IPS DF 6.9 (cell line): ENCODE measurements around the gene SPEG.

Source experiments
- DNase-seq: peaks from one replicate; pipeline ENCODE4 v3.0.0-alpha.2; 2013; ENCODE audit warnings: low read depth, low spot score
- H3K27ac ChIP-seq: one replicate; pipeline ENCODE4 v1.5.1; 2013; ENCODE audit warnings: low read length, control low read depth
- H3K27me3 ChIP-seq: 2 replicates; pipeline ENCODE4 v1.6.1; 2013; ENCODE audit warnings: mild to moderate bottlenecking, low read length; ENCODE audit not compliant: control insufficient read depth, insufficient read depth
- H3K36me3 ChIP-seq: 2 replicates; pipeline ENCODE4 v1.6.1; 2013; ENCODE audit warnings: low read length; ENCODE audit not compliant: control insufficient read depth, insufficient read depth
- H3K4me1 ChIP-seq: 2 replicates; pipeline ENCODE4 v1.6.1; 2013; ENCODE audit warnings: low read length; ENCODE audit not compliant: control insufficient read depth, insufficient read depth
- H3K4me3 ChIP-seq: 2 replicates; pipeline ENCODE4 v1.5.1; 2013; ENCODE audit warnings: mild to moderate bottlenecking, low read length
- H3K9me3 ChIP-seq: 2 replicates; pipeline ENCODE4 v1.6.1; 2013; ENCODE audit warnings: low read length, inconsistent platforms; ENCODE audit not compliant: control insufficient read depth, insufficient read depth
- WGBS: extraction: QIAGEN DNeasy Blood & Tissue Kit; methylation state at CpG from one replicate; pipeline ENCODE4 v1.1.7; 2013; ENCODE audit warnings: mixed read lengths, missing lambda C conversion rate; ENCODE audit not compliant: insufficient read length, insufficient coverage; 5-methylcytosine and 5-hydroxymethylcytosine counted together

SPEG gene

DNA sequence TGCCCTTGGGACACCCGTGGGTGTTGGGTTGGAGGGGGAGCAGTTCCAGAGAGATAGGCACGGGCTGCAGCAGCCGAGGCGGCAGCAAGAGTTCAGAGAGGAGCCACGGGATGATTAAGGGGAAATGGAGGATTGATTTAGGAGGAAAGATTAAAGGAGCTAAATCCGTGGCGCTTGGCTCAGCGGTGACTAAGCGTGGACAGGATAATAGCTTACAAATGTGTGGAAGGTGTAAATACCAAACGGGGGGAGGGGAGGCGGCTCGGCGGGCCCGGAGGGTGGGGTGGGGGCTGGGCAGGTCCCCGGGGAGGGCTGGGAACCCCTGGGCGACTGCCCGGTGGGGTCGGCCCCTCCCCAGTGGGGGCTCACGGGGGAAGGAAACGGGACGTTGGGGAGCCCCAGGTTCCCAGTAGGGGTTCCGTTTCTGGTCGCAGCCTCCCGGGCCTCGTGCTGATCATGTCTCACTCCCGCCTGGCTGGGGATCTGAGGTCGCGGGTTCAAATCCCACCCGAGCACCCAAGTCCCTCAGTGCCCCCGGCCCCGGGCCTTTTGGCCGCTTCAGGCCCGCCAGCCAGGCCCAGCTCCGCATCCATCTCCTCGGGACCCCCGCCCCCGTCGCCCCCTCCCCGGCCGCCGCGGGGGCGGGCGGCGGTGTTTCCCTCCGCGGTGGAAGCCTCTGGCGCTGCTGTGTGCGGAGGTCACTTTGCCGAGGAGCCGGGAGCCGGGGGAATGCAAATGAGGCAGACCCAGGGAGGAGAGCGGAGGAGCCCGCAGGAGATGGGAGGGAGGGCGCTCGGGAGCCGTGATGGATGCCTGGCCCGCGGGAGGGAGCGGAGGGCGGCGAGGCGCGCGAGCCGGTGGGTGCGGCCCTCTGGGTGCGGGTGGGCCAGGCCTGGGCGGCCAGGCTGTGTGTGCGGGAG, 87.7 kb downstream of the SPEG start:
- H3K36me3 ChIP-seq: no peaks in the 10 kb centered on the region
- DNase-seq: no peak
- no peaks in the 10 kb centered on the region for H3K9me3 ChIP-seq
- WGBS: no CpG with 5 or more reads among the region's 70 CpGs
- H3K4me1 ChIP-seq: peaks cover 8% of the 10 kb centered on the region
- H3K27me3 ChIP-seq: no peaks in the 10 kb centered on the region; the same call in 1 of the 2 replicates
- no peak overlapping the region for H3K27ac ChIP-seq
- peak overlapping the region; percentile 55; the same call in 1 of the 2 replicates for H3K4me3 ChIP-seq

GRCh38 chr2:219523031-219523671, 88.5 kb downstream of the SPEG start:
- no peak for DNase-seq
- H3K4me3 ChIP-seq: peak overlapping the region; percentile 55; the same call in 1 of the 2 replicates

DNA sequence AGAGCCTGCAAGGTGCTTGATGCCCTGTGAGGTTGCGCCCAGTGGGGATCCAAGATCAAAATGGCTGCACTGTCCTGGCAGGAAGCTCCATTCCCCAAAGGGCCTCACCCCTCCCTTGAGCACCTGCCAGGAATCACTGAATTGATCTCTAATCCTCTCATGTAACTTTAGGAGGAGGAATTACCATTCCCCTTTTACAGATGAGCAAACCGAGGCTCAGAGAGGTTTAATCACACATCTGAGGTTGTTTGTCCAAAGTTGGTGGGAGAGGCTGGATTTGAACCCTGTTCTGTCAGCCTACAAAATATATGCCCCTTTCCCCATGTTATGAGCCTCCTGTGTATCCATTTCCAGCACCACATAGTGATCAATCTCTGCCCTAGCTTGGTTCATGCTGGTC, 90.2 kb downstream of the SPEG start:
- H3K27ac ChIP-seq: no peak overlapping the region
- no peak overlapping the region for H3K4me3 ChIP-seq
- H3K4me1 ChIP-seq: peaks cover 11% of the 10 kb centered on the region
- no CpG with 5 or more reads among the region's 2 CpGs for WGBS
- H3K27me3 ChIP-seq: peaks cover 3% of the 10 kb centered on the region; the same call in 1 of the 2 replicates
- no peak for DNase-seq
- H3K9me3 ChIP-seq: no peaks in the 10 kb centered on the region
- no peaks in the 10 kb centered on the region for H3K36me3 ChIP-seq

More at GRCh38 chr2:219523031-219523671, 88.5 kb downstream of the SPEG start:
- H3K36me3 ChIP-seq: no peaks in the 10 kb centered on the region
- H3K9me3 ChIP-seq: no peaks in the 10 kb centered on the region
- WGBS: no CpG with 5 or more reads among the region's 24 CpGs
- no peaks in the 10 kb centered on the region for H3K27me3 ChIP-seq
- no peak overlapping the region for H3K27ac ChIP-seq
- peaks cover 8% of the 10 kb centered on the region for H3K4me1 ChIP-seq

DNA sequence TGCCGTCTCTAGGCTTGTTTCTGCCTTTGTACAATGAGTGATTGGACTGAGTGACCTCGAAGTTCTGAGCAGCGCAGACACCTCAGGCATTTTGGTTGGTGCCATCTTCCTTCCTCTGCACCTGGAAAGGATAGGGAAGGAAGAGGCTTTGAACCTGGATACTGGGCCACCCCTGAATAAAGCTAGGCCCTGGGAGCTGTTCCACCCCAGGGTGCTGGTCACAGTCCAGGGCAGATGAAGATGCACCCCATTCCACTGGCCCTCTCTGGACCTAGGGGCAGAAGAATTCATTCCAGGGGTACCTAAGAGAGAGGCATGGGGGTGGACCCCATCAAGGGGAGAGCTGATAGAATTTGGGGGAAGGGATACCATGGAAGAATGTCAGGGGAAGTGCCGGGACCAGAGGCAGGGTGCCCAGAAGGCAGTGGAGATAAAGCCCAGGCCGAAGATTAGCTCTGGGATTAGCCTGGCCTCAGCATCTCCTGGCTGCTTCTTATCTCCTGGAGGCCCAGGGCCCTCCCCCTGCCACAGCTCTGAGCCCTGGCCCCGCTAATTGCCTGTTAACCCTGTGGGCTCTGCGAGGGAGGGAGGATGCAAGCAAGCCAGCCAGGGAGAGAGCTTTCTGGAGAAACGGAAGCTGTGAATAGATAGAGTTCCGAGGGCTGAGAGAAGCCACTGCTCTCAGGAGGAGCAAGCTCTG, 91.0 kb downstream of the SPEG start:
- DNase-seq: no peak
- H3K4me3 ChIP-seq: no peak overlapping the region
- peaks cover 11% of the 10 kb centered on the region for H3K4me1 ChIP-seq
- H3K9me3 ChIP-seq: no peaks in the 10 kb centered on the region
- H3K27me3 ChIP-seq: peaks cover 3% of the 10 kb centered on the region; the same call in 1 of the 2 replicates
- H3K36me3 ChIP-seq: no peaks in the 10 kb centered on the region
- no CpG with 5 or more reads among the region's 9 CpGs for WGBS
- H3K27ac ChIP-seq: no peak overlapping the region

DNA sequence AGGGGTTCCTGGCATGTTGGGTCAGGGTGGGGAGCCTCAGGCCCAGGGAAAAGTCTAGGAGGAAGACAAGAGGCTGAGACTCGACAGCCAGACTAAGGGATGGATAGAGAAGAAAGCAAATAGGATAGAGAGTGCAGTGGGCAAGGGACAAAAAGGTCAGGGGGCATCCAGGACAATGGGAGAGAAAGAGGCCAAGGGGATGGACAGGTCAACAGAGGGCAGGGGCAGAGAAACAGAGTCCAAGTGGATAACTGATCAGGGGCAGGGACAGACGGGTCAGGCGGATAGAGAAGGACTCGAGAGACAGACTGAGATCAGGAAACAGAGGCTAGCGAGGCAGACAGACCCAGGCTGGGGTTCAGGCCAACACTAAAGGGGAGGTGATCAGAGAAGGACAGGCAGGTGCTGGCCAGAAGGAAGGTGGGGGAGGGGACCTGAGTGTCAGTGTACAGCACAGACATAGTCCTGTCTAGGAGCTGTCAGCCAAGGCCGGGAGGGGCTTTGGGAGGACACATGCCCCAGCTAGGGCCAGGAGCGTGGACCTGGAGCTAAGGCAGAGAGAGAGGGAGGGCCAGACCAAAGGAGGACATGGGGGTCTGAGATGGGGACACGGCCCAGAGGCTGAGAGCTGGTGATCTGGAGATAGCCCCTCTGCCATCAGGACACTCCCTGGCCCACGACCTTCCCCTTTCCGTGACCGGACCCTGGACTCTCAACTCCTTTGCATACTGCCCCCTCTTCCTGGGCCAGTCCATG, 91.9 kb downstream of the SPEG start:
- H3K27ac ChIP-seq: no peak overlapping the region
- H3K27me3 ChIP-seq: peaks cover 3% of the 10 kb centered on the region; the same call in 1 of the 2 replicates
- peaks cover 8% of the 10 kb centered on the region for H3K4me1 ChIP-seq
- no peaks in the 10 kb centered on the region for H3K36me3 ChIP-seq
- H3K9me3 ChIP-seq: no peaks in the 10 kb centered on the region
- no CpG with 5 or more reads among the region's 11 CpGs for WGBS
- DNase-seq: no peak
- H3K4me3 ChIP-seq: no peak overlapping the region

- no CpG with 5 or more reads among the region's 6 CpGs for WGBS
- H3K27ac ChIP-seq: no peak overlapping the region
- H3K4me1 ChIP-seq: peaks cover 3% of the 10 kb centered on the region
- DNase-seq: no peak
- H3K27me3 ChIP-seq: peaks cover 3% of the 10 kb centered on the region; the same call in 1 of the 2 replicates
- no peak overlapping the region for H3K4me3 ChIP-seq
- H3K36me3 ChIP-seq: no peaks in the 10 kb centered on the region
- no peaks in the 10 kb centered on the region for H3K9me3 ChIP-seq
Observed at GRCh38 chr2:219527076-219527394, 92.4 kb downstream of the SPEG start.

GRCh38 chr2:219527472-219527871, 92.8 kb downstream of the SPEG start:
- Histone ChIP-seq H3K9me3 (no peaks in the 10 kb centered on the region), H3K27ac (no peak overlapping the region), H3K36me3 (no peaks in the 10 kb centered on the region), H3K4me1 (peaks cover 3% of the 10 kb centered on the region; the same call in 1 of the 2 replicates), H3K4me3 (no peak overlapping the region), H3K27me3 (peaks cover 3% of the 10 kb centered on the region; the same call in 1 of the 2 replicates)
- no peak for DNase-seq
- no CpG with 5 or more reads among the region's 5 CpGs for whole genome bisulfite sequencing

DNA sequence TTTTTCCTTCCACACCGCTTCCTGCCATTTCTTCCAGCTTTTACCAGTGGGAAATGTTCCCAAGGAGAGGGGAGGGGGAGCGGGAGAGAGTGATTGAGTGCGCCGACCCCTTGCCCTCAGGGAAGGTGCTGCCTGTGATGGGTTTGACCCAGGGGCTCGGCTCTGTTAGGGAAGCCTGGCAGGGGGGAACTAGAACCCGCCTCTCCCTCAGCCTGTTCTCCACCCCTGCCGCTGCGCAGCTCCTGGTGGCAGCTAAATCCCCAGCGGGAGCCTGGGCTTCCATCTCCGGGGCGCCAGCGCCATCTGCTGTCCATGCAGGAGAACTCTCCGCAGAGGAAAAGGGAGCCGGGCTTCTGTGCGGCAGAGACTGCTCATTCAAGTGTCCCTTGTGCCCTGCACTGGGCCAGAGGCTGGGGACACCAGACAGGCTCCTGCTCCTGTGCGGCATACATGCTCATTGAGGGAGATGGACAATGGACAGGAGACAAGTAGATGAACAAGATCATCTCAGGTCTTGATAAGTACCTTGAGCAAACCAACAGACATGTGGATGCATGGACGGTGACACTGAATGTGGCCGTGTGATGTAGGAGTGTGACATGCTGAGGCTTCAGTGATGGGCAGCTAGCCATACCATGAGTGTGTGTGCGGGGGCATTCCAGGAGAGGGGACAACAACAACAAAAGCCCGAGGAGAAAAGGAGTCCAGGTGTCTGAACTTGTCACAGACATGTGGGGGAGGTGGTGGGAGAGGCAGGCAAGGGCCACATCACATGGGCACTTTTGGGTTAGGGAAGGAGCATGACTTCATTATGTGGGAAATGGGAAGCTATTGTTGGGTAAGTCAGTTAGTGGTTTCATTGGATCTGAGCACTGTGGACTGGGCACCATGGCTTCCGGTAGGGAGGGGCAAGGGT, 95.7 kb downstream of the SPEG start:
- peaks cover 3% of the 10 kb centered on the region; the same call in 1 of the 2 replicates for H3K27me3 ChIP-seq
- H3K9me3 ChIP-seq: no peaks in the 10 kb centered on the region
- H3K4me3 ChIP-seq: peak overlapping the region; percentile 12; the same call in 1 of the 2 replicates
- DNase-seq: no peak
- H3K27ac ChIP-seq: no peak overlapping the region
- WGBS: no CpG with 5 or more reads among the region's 21 CpGs
- peaks cover 3% of the 10 kb centered on the region; the same call in 1 of the 2 replicates for H3K4me1 ChIP-seq
- H3K36me3 ChIP-seq: no peaks in the 10 kb centered on the region

DNA sequence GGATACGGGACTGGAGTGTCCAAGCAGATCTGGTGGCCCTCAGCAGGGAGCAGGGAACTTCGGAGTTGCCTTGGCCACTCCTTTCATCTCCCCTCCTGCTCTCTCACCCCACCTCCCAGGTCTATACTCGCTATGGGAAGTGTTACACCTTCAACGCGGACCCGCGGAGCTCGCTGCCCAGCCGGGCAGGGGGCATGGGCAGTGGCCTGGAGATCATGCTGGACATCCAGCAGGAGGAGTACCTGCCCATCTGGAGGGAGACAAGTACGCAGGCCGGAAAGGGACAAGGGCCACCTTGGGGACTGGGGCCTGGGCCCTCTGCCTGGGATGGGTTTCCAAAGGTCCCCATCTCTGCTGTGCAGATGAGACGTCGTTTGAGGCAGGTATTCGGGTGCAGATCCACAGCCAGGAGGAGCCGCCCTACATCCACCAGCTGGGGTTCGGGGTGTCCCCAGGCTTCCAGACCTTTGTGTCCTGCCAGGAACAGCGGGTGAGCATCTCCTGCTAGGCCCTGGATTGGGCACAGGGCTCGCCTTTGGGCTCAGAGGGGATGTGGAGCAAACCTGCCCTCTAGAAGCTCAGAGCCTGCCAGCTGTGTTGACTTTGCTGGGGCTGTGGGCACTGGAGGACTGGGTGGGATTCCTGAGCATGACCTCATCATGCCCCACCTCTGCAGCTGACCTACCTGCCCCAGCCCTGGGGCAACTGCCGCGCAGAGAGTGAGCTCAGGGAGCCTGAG, 97.2 kb downstream of the SPEG start:
- H3K9me3 ChIP-seq: no peaks in the 10 kb centered on the region
- WGBS: no CpG with 5 or more reads among the region's 20 CpGs
- H3K4me3 ChIP-seq: no peak overlapping the region
- no peak overlapping the region for H3K27ac ChIP-seq
- DNase-seq: no peak
- peaks cover 3% of the 10 kb centered on the region; the same call in 1 of the 2 replicates for H3K4me1 ChIP-seq
- H3K27me3 ChIP-seq: peaks cover 3% of the 10 kb centered on the region; the same call in 1 of the 2 replicates
- no peaks in the 10 kb centered on the region for H3K36me3 ChIP-seq
